Neural cell (in vitro differentiated cells): ENCODE results near the gene XPR1. TPM values are rescaled to one million over a fixed set of nuclear protein-coding genes. Genes with fewer than 3 reads are reported as not detected.
"Not testable (repeated sequence)": the region's sequence is repeated elsewhere in the genome, so short reads cannot be mapped to it uniquely, and the experiment has no call there.

ENCODE experiments used
- H2AFZ ChIP-seq: fragments of 200-600, 300-800 bp; sonication (generic), shearing (Covaris generic); 2 replicates; pipeline ENCODE4 v1.6.0; 2014; ENCODE audit warnings: low read depth, mild to moderate bottlenecking, antibody characterized with exemption, low read length, moderate library complexity
- H3F3A ChIP-seq: fragments of 200-600 bp; shearing (Covaris generic); 2 replicates; pipeline ENCODE4 v1.6.1; 2016; ENCODE audit warnings: mild to moderate bottlenecking, moderate library complexity, mixed read lengths, antibody characterized with exemption, low read length; ENCODE audit not compliant: insufficient read depth, poor library complexity, severe bottlenecking
- H3K27ac ChIP-seq: fragments of 200-600, 300-800 bp; sonication (generic), shearing (Covaris generic); 2 replicates; pipeline ENCODE4 v1.5.1; 2014; ENCODE audit warnings: mild to moderate bottlenecking, low read length, moderate library complexity
- H3K27me3 ChIP-seq: fragments of 300-800, 200-600 bp; sonication (generic), shearing (Covaris generic); 2 replicates; pipeline ENCODE4 v1.6.0; 2014; ENCODE audit warnings: mild to moderate bottlenecking, low read depth, low read length, moderate library complexity; ENCODE audit not compliant: insufficient read depth
- H3K36me3 ChIP-seq: fragments of 300-800, 200-600 bp; sonication (generic), shearing (Covaris generic); 2 replicates; pipeline ENCODE4 v1.5.1; 2014; ENCODE audit warnings: mild to moderate bottlenecking, antibody characterized with exemption, low read length, moderate library complexity; ENCODE audit not compliant: insufficient read depth
- H3K4me2 ChIP-seq: fragments of 300-800, 200-600 bp; sonication (generic), shearing (Covaris generic); 2 replicates; pipeline ENCODE4 v1.6.0; 2014; ENCODE audit warnings: mild to moderate bottlenecking, low read length
- H3K4me3 ChIP-seq: fragments of 300-800, 200-600 bp; sonication (generic), shearing (Covaris generic); 2 replicates; pipeline ENCODE4 v1.5.1; 2014; ENCODE audit warnings: mild to moderate bottlenecking, low read length, moderate library complexity
- H3K79me2 ChIP-seq: fragments of 200-600 bp; shearing (Covaris generic); replicated peaks from 2 replicates; pipeline ENCODE4 v1.6.0; 2014; ENCODE audit warnings: mild to moderate bottlenecking, low read length, moderate library complexity; ENCODE audit not compliant: insufficient read depth
- H3K9ac ChIP-seq: fragments of 300-800, 200-600 bp; sonication (generic), shearing (Covaris generic); 2 replicates; pipeline ENCODE4 v1.6.1; 2016; ENCODE audit warnings: mild to moderate bottlenecking, low read length, mixed read lengths
- H3K9me2 ChIP-seq: fragments of 200-600 bp; shearing (Covaris generic); 2 replicates; pipeline ENCODE4 v1.6.1; 2016; ENCODE audit warnings: mild to moderate bottlenecking, low read length, mixed read lengths; ENCODE audit not compliant: insufficient read depth
- H3K9me3 ChIP-seq: fragments of 200-600, 300-800 bp; sonication (generic), shearing (Covaris generic); 2 replicates; pipeline ENCODE4 v1.6.1; 2016; ENCODE audit warnings: mild to moderate bottlenecking, mixed run types, low read length, moderate library complexity, mixed read lengths
- H4K20me1 ChIP-seq: fragments of 200-600 bp; shearing (Covaris generic); 2 replicates; pipeline ENCODE4 v1.6.1; 2016; ENCODE audit warnings: mild to moderate bottlenecking, mixed run types; ENCODE audit not compliant: insufficient read depth
- EP300 ChIP-seq: fragments of 450-650 bp; conservative IDR thresholded peaks from 2 replicates; pipeline ENCODE4 v1.6.1; 2014; ENCODE audit warnings: antibody characterized with exemption, mild to moderate bottlenecking, moderate library complexity; ENCODE audit not compliant: poor library complexity, severe bottlenecking
- EZH2 ChIP-seq: fragments of 200-600, 300-800 bp; shearing (Covaris generic), sonication (generic); IDR thresholded peaks from 2 replicates; pipeline ENCODE4 v1.6.1; 2014; ENCODE audit warnings: antibody characterized with exemption, low read length, borderline replicate concordance, mild to moderate bottlenecking; ENCODE audit not compliant: insufficient read depth, poor library complexity, severe bottlenecking
- MXI1 ChIP-seq: fragments of 450-650 bp; conservative IDR thresholded peaks from 2 replicates; pipeline ENCODE4 v1.6.1; 2014; ENCODE audit warnings: antibody characterized with exemption, mild to moderate bottlenecking; ENCODE audit not compliant: poor library complexity, severe bottlenecking
- POLR2AphosphoS5 ChIP-seq: IDR thresholded peaks from 2 replicates; pipeline ENCODE4 v1.6.1; 2012
- RAD21 ChIP-seq: fragments of 450-650 bp; conservative IDR thresholded peaks from 2 replicates; pipeline ENCODE4 v1.6.1; 2014; ENCODE audit warnings: antibody characterized with exemption, mild to moderate bottlenecking, moderate library complexity
- SMC3 ChIP-seq: fragments of 450-650 bp; conservative IDR thresholded peaks from 2 replicates; pipeline ENCODE4 v1.6.1; 2014; ENCODE audit warnings: antibody characterized with exemption, mild to moderate bottlenecking, moderate library complexity; ENCODE audit not compliant: poor library complexity
- TAF1 ChIP-seq: IDR thresholded peaks from 2 replicates; pipeline ENCODE4 v1.6.1; 2012; ENCODE audit warnings: low read depth
- polyA plus RNA-seq: library from polyadenylated mRNA; depleted of rRNA; stranded (reverse); fragments of >200 nt; gene quantifications from 2 replicates; pipeline ENCODE4 v1.2.3, GENCODE V29; 2014
- TF ChIP-seq, protein P1 (sequence below): IDR thresholded peaks from 2 replicates; pipeline ENCODE4 v1.6.1; 2012; ENCODE audit warnings: borderline replicate concordance
- TF ChIP-seq, protein P2 (sequence below): fragments of 450-650 bp; IDR thresholded peaks from 2 replicates; pipeline ENCODE4 v1.5.1; 2014; ENCODE audit warnings: antibody characterized with exemption, mild to moderate bottlenecking, moderate library complexity; ENCODE audit not compliant: poor library complexity, severe bottlenecking

XPR1 gene
- polyA plus RNA-seq, 1 donor from 2014 or later = 185 TPM

DNA sequence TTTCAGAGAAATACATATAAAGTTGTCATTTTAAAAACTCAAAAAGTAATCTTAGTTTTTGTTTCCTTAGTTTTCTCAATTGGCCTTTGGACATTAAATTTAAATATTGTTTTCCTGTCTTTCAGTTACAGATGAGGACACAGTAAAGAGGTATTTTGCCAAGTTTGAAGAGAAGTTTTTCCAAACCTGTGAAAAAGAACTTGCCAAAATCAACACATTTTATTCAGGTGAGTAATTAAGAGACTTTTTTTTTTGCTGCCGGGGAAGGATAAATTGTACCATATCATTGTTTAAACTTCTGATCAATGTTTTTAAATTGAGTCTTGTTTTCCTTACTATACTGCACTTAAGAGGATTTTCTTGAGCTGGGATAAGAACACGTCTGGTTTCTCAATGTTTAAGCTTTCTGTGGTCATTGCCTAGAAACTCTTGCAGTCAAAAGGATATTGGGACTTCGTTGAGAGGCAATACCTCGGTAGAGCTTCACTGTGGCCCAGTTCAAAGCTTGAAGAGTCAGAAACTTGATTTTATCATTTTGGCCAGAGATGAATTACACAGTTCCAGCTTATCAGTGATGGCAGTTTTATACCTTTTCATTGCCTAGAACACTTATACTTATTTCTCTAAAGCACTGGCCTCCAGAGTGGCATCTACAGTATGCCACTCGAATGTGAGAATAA, 155.9 kb downstream of the XPR1 start:
- H3K27me3 ChIP-seq = no peaks in the 10 kb centered on the region
- H3F3A ChIP-seq = no peaks in the 10 kb centered on the region
- H3K4me2 ChIP-seq = no peak overlapping the region
- no peaks in the 10 kb centered on the region for H3K9me3 ChIP-seq
- no peaks in the 10 kb centered on the region for H3K9me2 ChIP-seq
- H3K4me3 ChIP-seq = no peak overlapping the region
- no peaks in the 10 kb centered on the region for H4K20me1 ChIP-seq
- no peak overlapping the region for H2AFZ ChIP-seq
- H3K36me3 ChIP-seq = peaks cover 7% of the 10 kb centered on the region
- peaks cover 19% of the 10 kb centered on the region for H3K79me2 ChIP-seq
- no peak overlapping the region for H3K27ac ChIP-seq
- TF ChIP-seq, protein P1, sequence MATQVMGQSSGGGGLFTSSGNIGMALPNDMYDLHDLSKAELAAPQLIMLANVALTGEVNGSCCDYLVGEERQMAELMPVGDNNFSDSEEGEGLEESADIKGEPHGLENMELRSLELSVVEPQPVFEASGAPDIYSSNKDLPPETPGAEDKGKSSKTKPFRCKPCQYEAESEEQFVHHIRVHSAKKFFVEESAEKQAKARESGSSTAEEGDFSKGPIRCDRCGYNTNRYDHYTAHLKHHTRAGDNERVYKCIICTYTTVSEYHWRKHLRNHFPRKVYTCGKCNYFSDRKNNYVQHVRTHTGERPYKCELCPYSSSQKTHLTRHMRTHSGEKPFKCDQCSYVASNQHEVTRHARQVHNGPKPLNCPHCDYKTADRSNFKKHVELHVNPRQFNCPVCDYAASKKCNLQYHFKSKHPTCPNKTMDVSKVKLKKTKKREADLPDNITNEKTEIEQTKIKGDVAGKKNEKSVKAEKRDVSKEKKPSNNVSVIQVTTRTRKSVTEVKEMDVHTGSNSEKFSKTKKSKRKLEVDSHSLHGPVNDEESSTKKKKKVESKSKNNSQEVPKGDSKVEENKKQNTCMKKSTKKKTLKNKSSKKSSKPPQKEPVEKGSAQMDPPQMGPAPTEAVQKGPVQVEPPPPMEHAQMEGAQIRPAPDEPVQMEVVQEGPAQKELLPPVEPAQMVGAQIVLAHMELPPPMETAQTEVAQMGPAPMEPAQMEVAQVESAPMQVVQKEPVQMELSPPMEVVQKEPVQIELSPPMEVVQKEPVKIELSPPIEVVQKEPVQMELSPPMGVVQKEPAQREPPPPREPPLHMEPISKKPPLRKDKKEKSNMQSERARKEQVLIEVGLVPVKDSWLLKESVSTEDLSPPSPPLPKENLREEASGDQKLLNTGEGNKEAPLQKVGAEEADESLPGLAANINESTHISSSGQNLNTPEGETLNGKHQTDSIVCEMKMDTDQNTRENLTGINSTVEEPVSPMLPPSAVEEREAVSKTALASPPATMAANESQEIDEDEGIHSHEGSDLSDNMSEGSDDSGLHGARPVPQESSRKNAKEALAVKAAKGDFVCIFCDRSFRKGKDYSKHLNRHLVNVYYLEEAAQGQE = no peak
- TF ChIP-seq EZH2 (no peak), TAF1 (no peak), SMC3 (no peak), RAD21 (no peak), POLR2AphosphoS5 (no peak), MXI1 (no peak), EP300 (no peak)
- TF ChIP-seq, protein P2, sequence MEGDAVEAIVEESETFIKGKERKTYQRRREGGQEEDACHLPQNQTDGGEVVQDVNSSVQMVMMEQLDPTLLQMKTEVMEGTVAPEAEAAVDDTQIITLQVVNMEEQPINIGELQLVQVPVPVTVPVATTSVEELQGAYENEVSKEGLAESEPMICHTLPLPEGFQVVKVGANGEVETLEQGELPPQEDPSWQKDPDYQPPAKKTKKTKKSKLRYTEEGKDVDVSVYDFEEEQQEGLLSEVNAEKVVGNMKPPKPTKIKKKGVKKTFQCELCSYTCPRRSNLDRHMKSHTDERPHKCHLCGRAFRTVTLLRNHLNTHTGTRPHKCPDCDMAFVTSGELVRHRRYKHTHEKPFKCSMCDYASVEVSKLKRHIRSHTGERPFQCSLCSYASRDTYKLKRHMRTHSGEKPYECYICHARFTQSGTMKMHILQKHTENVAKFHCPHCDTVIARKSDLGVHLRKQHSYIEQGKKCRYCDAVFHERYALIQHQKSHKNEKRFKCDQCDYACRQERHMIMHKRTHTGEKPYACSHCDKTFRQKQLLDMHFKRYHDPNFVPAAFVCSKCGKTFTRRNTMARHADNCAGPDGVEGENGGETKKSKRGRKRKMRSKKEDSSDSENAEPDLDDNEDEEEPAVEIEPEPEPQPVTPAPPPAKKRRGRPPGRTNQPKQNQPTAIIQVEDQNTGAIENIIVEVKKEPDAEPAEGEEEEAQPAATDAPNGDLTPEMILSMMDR = no peak
- H3K9ac ChIP-seq = no peak overlapping the region

DNA sequence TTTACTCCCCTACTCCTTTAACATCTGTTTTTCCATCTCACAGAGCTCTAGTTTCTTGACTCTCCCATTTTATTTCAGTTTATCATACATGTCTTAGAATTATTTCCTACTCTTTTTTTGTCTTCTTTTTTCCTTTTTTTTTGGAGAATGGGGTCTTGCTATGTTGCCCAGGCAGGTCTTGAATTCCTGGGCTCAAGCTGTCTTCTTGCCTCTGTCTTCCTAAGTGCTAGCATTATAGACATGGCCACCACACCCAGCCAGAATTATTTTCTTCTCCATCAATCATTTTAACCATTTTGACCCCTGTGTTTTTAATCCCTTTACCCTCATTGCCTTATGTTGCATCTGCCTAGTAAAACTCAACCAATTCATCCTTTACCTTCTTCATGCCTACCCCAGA, 157.6 kb downstream of the XPR1 start:
- no peak overlapping the region for H3K4me3 ChIP-seq
- TF ChIP-seq RAD21 (no peak), POLR2AphosphoS5 (no peak), EP300 (no peak), MXI1 (no peak), SMC3 (no peak), TAF1 (no peak), EZH2 (no peak)
- TF ChIP-seq, protein P1 = no peak
- TF ChIP-seq, protein P2 = no peak
- no peak overlapping the region for H3K27ac ChIP-seq
- H3K9ac ChIP-seq = no peak overlapping the region
- H3K79me2 ChIP-seq = peaks cover 5% of the 10 kb centered on the region
- no peaks in the 10 kb centered on the region for H3K27me3 ChIP-seq
- no peak overlapping the region for H3K4me2 ChIP-seq
- H3K9me3 ChIP-seq = no peaks in the 10 kb centered on the region
- no peaks in the 10 kb centered on the region for H3F3A ChIP-seq
- no peaks in the 10 kb centered on the region for H4K20me1 ChIP-seq
- H3K36me3 ChIP-seq = peaks cover 7% of the 10 kb centered on the region
- H3K9me2 ChIP-seq = no peaks in the 10 kb centered on the region
- H2AFZ ChIP-seq = no peak overlapping the region

DNA sequence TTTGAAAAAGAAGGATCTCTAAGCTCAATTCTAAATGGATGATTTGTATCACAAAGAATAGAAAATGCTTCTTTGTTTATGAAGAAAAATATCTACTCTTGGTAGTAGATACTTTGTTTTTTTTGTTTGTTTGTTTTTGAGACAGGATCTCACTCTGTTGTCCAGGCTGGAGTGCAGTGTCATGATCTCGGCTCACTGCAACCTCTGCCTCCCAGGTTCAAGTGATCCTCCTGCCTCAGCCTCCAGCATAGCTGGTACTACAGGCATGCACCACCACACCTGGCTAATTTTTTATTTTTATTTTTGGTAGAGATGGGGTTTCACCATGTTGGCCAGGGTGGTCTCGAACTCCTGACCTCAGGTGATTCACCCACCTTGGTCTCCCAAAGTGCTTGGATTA, 159.3 kb downstream of the XPR1 start:
- not testable (repeated sequence) for H3K9me3 ChIP-seq, H4K20me1 ChIP-seq, H3K27me3 ChIP-seq, H3K9me2 ChIP-seq, H3F3A ChIP-seq, H3K4me3 ChIP-seq, H3K4me2 ChIP-seq, H2AFZ ChIP-seq, H3K36me3 ChIP-seq, H3K27ac ChIP-seq, H3K79me2 ChIP-seq, H3K9ac ChIP-seq
